Naive B cell (primary cell): ENCODE data around the gene HARS1. TPM values are rescaled to one million over a fixed set of nuclear protein-coding genes. Genes with fewer than 3 reads are reported as not detected.
"Not testable (repeated sequence)": the region's sequence is repeated elsewhere in the genome, so short reads cannot be mapped to it uniquely, and the experiment has no call there.

Source experiments
- ATAC-seq, 2 donors: fragments of 150-1000 bp; cut with Tn5 transposase; 2 replicates each; pipeline ENCODE4 v1.10.0; 2021; ENCODE audit warnings: low read depth in 2 of 2, mild to moderate bottlenecking in 2 of 2, moderate library complexity in 2 of 2
- DNase-seq: peaks from one replicate; pipeline ENCODE4 v3.0.0; 2022
- H3K27ac Mint-ChIP-seq, 6 donors: one replicate each; pipeline ENCODE4 v1.8.0; 2020 to 2022; ENCODE audit warnings: mild to moderate bottlenecking in 6 of 6, mixed read lengths in 6 of 6, moderate library complexity in 5 of 6, inconsistent platforms in 2 of 6
- H3K27me3 Mint-ChIP-seq, 3 donors: one replicate each; pipeline ENCODE4 v1.8.0; 2021 to 2022; ENCODE audit warnings: mixed read lengths in 3 of 3, mild to moderate bottlenecking in 1 of 3
- H3K36me3 Mint-ChIP-seq, 2 donors: one replicate each; pipeline ENCODE4 v1.8.0; 2020 to 2022; ENCODE audit warnings: mixed read lengths in 2 of 2, inconsistent platforms in 1 of 2, mild to moderate bottlenecking in 1 of 2
- H3K4me1 Mint-ChIP-seq, 3 donors: one replicate each; pipeline ENCODE4 v1.8.0; 2020 to 2022; ENCODE audit warnings: mixed read lengths in 3 of 3, inconsistent platforms in 1 of 3, mild to moderate bottlenecking in 1 of 3, moderate library complexity in 1 of 3
- H3K4me3 Mint-ChIP-seq, 8 donors: one replicate each; pipeline ENCODE4 v1.8.0; 2020 to 2022; ENCODE audit warnings: mild to moderate bottlenecking in 8 of 8, mixed read lengths in 8 of 8, moderate library complexity in 8 of 8, inconsistent platforms in 2 of 8
- H3K9me3 Mint-ChIP-seq, 7 donors: one replicate each; pipeline ENCODE4 v1.8.0; 2020 to 2022; ENCODE audit warnings: mixed read lengths in 7 of 7, mild to moderate bottlenecking in 5 of 7, inconsistent platforms in 2 of 7, moderate library complexity in 1 of 7
- polyA plus RNA-seq, 6 donors: library from polyadenylated mRNA; unstranded; fragments of 300-500 nt; fragmentation: Illumina TruSeq; gene quantifications; one replicate each; pipeline ENCODE4 v1.2.3, GENCODE V29; 2021; ENCODE audit warnings: low read depth in 6 of 6

HARS1 gene
- polyA plus RNA-seq, 6 donors from 2014 or later, result 37.6 to 73.5 (median 40.3) TPM

GRCh38 chr5:140635291-140636257 lies 55.6 kb downstream of the HARS1 start:
- Mint-ChIP-seq H3K4me3 (peak overlapping the region in 1 of 8 donors; percentile 78), H3K4me1 (peaks cover 17 to 52% (median 44%) of the 10 kb centered on the region in 3 donors), H3K27ac (peak overlapping the region in 1 of 6 donors; percentile 42), H3K9me3 (no peaks in the 10 kb centered on the region), H3K27me3 (peaks cover 14 to 21% (median 14%) of the 10 kb centered on the region in 3 donors), H3K36me3 (no peaks in the 10 kb centered on the region)
- no peak for ATAC-seq
- no peak for DNase-seq

- H3K9me3 Mint-ChIP-seq, result no peaks in the 10 kb centered on the region
- peaks cover 11 to 42% (median 33%) of the 10 kb centered on the region in 3 donors for H3K4me1 Mint-ChIP-seq
- peaks cover 14 to 24% (median 17%) of the 10 kb centered on the region in 3 donors for H3K27me3 Mint-ChIP-seq
- H3K27ac Mint-ChIP-seq, result no peak overlapping the region
- H3K4me3 Mint-ChIP-seq, result peak overlapping the region in 6 of 8 donors; percentile 19 to 86 (median 66)
- DNase-seq, result no peak
- no peaks in the 10 kb centered on the region for H3K36me3 Mint-ChIP-seq
- ATAC-seq, result no peak
These were observed 57.1 kb downstream of the HARS1 start for GRCh38 chr5:140634103-140634502.

GRCh38 chr5:140633501-140633900 lies 57.7 kb downstream of the HARS1 start:
- no peaks in the 10 kb centered on the region for H3K36me3 Mint-ChIP-seq
- peaks cover 0 to 2% (median 0%) of the 10 kb centered on the region in 7 donors for H3K9me3 Mint-ChIP-seq
- DNase-seq (no peak), ATAC-seq (no peak)
- H3K4me1 Mint-ChIP-seq, result peaks cover 11 to 36% (median 27%) of the 10 kb centered on the region in 3 donors
- H3K27me3 Mint-ChIP-seq, result peaks cover 14 to 25% (median 17%) of the 10 kb centered on the region in 3 donors
- H3K4me3 Mint-ChIP-seq, result peak overlapping the region; percentile 70 to 95 (median 88)
- H3K27ac Mint-ChIP-seq, result no peak overlapping the region

GRCh38 chr5:140633021-140633471 lies 58.1 kb downstream of the HARS1 start, which contains the start of gene CD14:
Gene CD14, minus strand, starts transcription at chr5:140633175. Its CDS starts 104 bp downstream, at chr5:140633071.
- H3K27ac Mint-ChIP-seq, result peak within 1 kb of the TSS in 2 of 6 donors; percentile 12 to 22

GRCh38 chr5:140632366-140633020 lies 58.7 kb downstream of the HARS1 start:
- H3K27me3 Mint-ChIP-seq, result peaks cover 18 to 35% (median 26%) of the 10 kb centered on the region in 3 donors
- H3K4me1 Mint-ChIP-seq, result peaks cover 9 to 29% (median 17%) of the 10 kb centered on the region in 3 donors
- H3K36me3 Mint-ChIP-seq, result peaks cover 0 to 5% of the 10 kb centered on the region in 2 donors
- ATAC-seq (peak; percentile 70 to 74), DNase-seq (peak; percentile 44)
- H3K27ac Mint-ChIP-seq, result peak overlapping the region in 2 of 6 donors; percentile 12 to 22
- peak overlapping the region; percentile 83 to 95 (median 91) for H3K4me3 Mint-ChIP-seq
- peaks cover 0 to 12% (median 5%) of the 10 kb centered on the region in 7 donors for H3K9me3 Mint-ChIP-seq

More at GRCh38 chr5:140633021-140633471, 58.1 kb downstream of the HARS1 start, which contains the start of gene CD14:
- H3K36me3 Mint-ChIP-seq, result peaks cover 0 to 2% of the 10 kb centered on the region in 2 donors
- H3K4me3 Mint-ChIP-seq, result peak within 1 kb of the TSS; percentile 83 to 95 (median 91)
- peaks cover 17 to 29% (median 21%) of the 10 kb centered on the region in 3 donors for H3K27me3 Mint-ChIP-seq
- peak in 1 of 2 donors; percentile 12 for ATAC-seq
- H3K4me1 Mint-ChIP-seq, result peaks cover 9 to 33% (median 22%) of the 10 kb centered on the region in 3 donors
- no peak for DNase-seq
- peaks cover 0 to 7% (median 2%) of the 10 kb centered on the region in 7 donors for H3K9me3 Mint-ChIP-seq

- no peak overlapping the region for H3K27ac Mint-ChIP-seq
- peaks cover 0 to 15% (median 7%) of the 10 kb centered on the region in 7 donors for H3K9me3 Mint-ChIP-seq
- ATAC-seq (peak; percentile 69 to 72), DNase-seq (peak; percentile 23)
- H3K36me3 Mint-ChIP-seq, result peaks cover 0 to 5% of the 10 kb centered on the region in 2 donors
- peaks cover 21 to 39% (median 26%) of the 10 kb centered on the region in 3 donors for H3K27me3 Mint-ChIP-seq
- H3K4me1 Mint-ChIP-seq, result peaks cover 9 to 29% (median 17%) of the 10 kb centered on the region in 3 donors
- H3K4me3 Mint-ChIP-seq, result peak overlapping the region; percentile 83 to 95 (median 91)
These were observed 59.3 kb downstream of the HARS1 start for GRCh38 chr5:140631831-140632365.

- H3K27me3 Mint-ChIP-seq, result peaks cover 24 to 42% (median 26%) of the 10 kb centered on the region in 3 donors
- H3K27ac Mint-ChIP-seq, result peak overlapping the region in 1 of 6 donors; percentile 73
- peaks cover 9 to 29% (median 17%) of the 10 kb centered on the region in 3 donors for H3K4me1 Mint-ChIP-seq
- no peak for ATAC-seq
- H3K9me3 Mint-ChIP-seq, result peaks cover 0 to 15% (median 7%) of the 10 kb centered on the region in 7 donors
- DNase-seq, result no peak
- peaks cover 0 to 5% of the 10 kb centered on the region in 2 donors for H3K36me3 Mint-ChIP-seq
- peak overlapping the region in 7 of 8 donors; percentile 27 to 94 (median 83) for H3K4me3 Mint-ChIP-seq
These were observed 60.1 kb downstream of the HARS1 start for GRCh38 chr5:140631036-140631417.

- ATAC-seq (no peak), DNase-seq (no peak)
- H3K27ac Mint-ChIP-seq, result peak overlapping the region in 1 of 6 donors; percentile 73
- peaks cover 26 to 42% (median 26%) of the 10 kb centered on the region in 3 donors for H3K27me3 Mint-ChIP-seq
- peaks cover 0 to 15% (median 7%) of the 10 kb centered on the region in 7 donors for H3K9me3 Mint-ChIP-seq
- H3K4me1 Mint-ChIP-seq, result peaks cover 9 to 29% (median 17%) of the 10 kb centered on the region in 3 donors
- peak overlapping the region in 5 of 8 donors; percentile 37 to 85 (median 71) for H3K4me3 Mint-ChIP-seq
- H3K36me3 Mint-ChIP-seq, result peaks cover 0 to 5% of the 10 kb centered on the region in 2 donors
These were observed 60.7 kb downstream of the HARS1 start for GRCh38 chr5:140630292-140631035.

- Mint-ChIP-seq H3K27me3 (peaks cover 26 to 47% (median 32%) of the 10 kb centered on the region in 3 donors), H3K4me1 (peaks cover 9 to 21% (median 17%) of the 10 kb centered on the region in 3 donors), H3K9me3 (peaks cover 0 to 15% (median 7%) of the 10 kb centered on the region in 7 donors), H3K4me3 (no peak overlapping the region), H3K27ac (no peak overlapping the region), H3K36me3 (peaks cover 0 to 5% of the 10 kb centered on the region in 2 donors)
- DNase-seq (no peak), ATAC-seq (no peak)
These were observed 62.5 kb downstream of the HARS1 start for GRCh38 chr5:140628711-140629110.

- peaks cover 0 to 5% of the 10 kb centered on the region in 2 donors for H3K36me3 Mint-ChIP-seq
- peaks cover 21 to 43% (median 32%) of the 10 kb centered on the region in 3 donors for H3K27me3 Mint-ChIP-seq
- no peak overlapping the region for H3K4me3 Mint-ChIP-seq
- DNase-seq (no peak), ATAC-seq (no peak)
- no peak overlapping the region for H3K27ac Mint-ChIP-seq
- H3K4me1 Mint-ChIP-seq, result peaks cover 4 to 16% (median 13%) of the 10 kb centered on the region in 3 donors
- peaks cover 0 to 15% (median 7%) of the 10 kb centered on the region in 7 donors for H3K9me3 Mint-ChIP-seq
These were observed 63.2 kb downstream of the HARS1 start for GRCh38 chr5:140627972-140628371.

GRCh38 chr5:140624886-140625285 lies 66.3 kb downstream of the HARS1 start:
- Mint-ChIP-seq H3K27me3 (peaks cover 9 to 34% (median 34%) of the 10 kb centered on the region in 3 donors), H3K9me3 (peaks cover 0 to 15% (median 7%) of the 10 kb centered on the region in 7 donors)
- H3K4me1 Mint-ChIP-seq, H3K36me3 Mint-ChIP-seq, DNase-seq, H3K4me3 Mint-ChIP-seq, ATAC-seq, H3K27ac Mint-ChIP-seq: not testable (repeated sequence)
